HepG2 (cell line): ENCODE results near the gene PALM. TPM values are rescaled to one million over a fixed set of nuclear protein-coding genes. Genes with fewer than 3 reads are reported as not detected.

Experiments used
- ATAC-seq: fragments of 200-7000 bp; cut with Tn5 transposase; 3 replicates; pipeline ENCODE4 v1.9.1; 2020; ENCODE audit warnings: mild to moderate bottlenecking, moderate library complexity
- BruUV-seq: library from RNA; stranded (reverse); fragments of 400-500 nt; replicated peaks from 2 replicates; lab custom pipeline; 2021; lab: Mats Ljungman, UMichigan
- CTCF ChIA-PET: fragments of 300-600 bp; formaldehyde crosslinking; extraction: SDS; loops from one replicate; lab custom pipeline; 2021; ENCODE audit warnings: low total read pairs, inconsistent platforms, low intra/inter-chr PET ratio; lab: Yijun Ruan, JAX
- POLR2A ChIA-PET: fragments of 350-600 bp; sonication (Branson Sonifier 250); formaldehyde crosslinking; loops from one replicate; lab custom pipeline; 2020; ENCODE audit warnings: antibody characterized with exemption, inconsistent platforms; lab: Yijun Ruan, JAX
- DNase-seq: peaks from one replicate; pipeline ENCODE4 v3.0.0-alpha.2; 2015; ENCODE audit warnings: low spot score
- FAIRE-seq: peaks from 3 replicates; lab custom pipeline; 2011; peaks lifted over from hg19 to GRCh38; lab: Jason Lieb, UNC
- H2AFZ ChIP-seq: one replicate; pipeline ENCODE4 v1.6.1; 2011; ENCODE audit warnings: low read length, inconsistent platforms
- H3K27ac ChIP-seq: fragments of 300-600 bp; 3 replicates; pipeline ENCODE4 v1.8.0; 2011; ENCODE audit warnings: mixed run types, mild to moderate bottlenecking, mixed read lengths, low read length, inconsistent platforms; ENCODE audit not compliant: insufficient read depth; ENCODE audit errors: extremely low read length
- H3K27me3 ChIP-seq, 2 experiments: fragments of 200-600 bp in 1 of 2; 2 replicates in 1 of 2; 3 replicates in 1 of 2; pipeline versions ENCODE4 v1.6.0 to v1.8.0; 2011; ENCODE audit warnings: low read length in 2 of 2, mild to moderate bottlenecking in 2 of 2, moderate library complexity in 2 of 2, inconsistent platforms in 1 of 2; ENCODE audit not compliant: insufficient read depth in 2 of 2, control insufficient read depth in 1 of 2
- H3K36me3 ChIP-seq, 2 experiments: fragments of 200-600 bp in 1 of 2; replicated peaks in 1 of 2; 2 replicates in 1 of 2; 3 replicates in 1 of 2; pipeline versions ENCODE4 v1.5.1 to v1.8.0; 2011; ENCODE audit warnings: low read length in 2 of 2, inconsistent platforms in 1 of 2; ENCODE audit not compliant: insufficient read depth in 2 of 2, control insufficient read depth in 1 of 2
- H3K4me1 ChIP-seq: 2 replicates; pipeline ENCODE4 v1.5.1; 2012; ENCODE audit warnings: low read length, inconsistent platforms; ENCODE audit not compliant: insufficient read depth
- H3K4me2 ChIP-seq: 2 replicates; pipeline ENCODE4 v1.6.0; 2011; ENCODE audit warnings: low read depth, low read length, inconsistent platforms
- H3K4me3 ChIP-seq, 3 experiments: fragments of 200-600 bp in 1 of 3; sonication (generic), shearing (Covaris generic) in 1 of 3; replicated peaks in 1 of 3; 2 replicates each; pipeline ENCODE4 v1.5.1; 2011 to 2016; ENCODE audit warnings: low read length in 3 of 3, inconsistent platforms in 2 of 3, low read depth in 2 of 3, mild to moderate bottlenecking in 2 of 3, control low read depth in 1 of 3, mixed read lengths in 1 of 3; ENCODE audit not compliant: insufficient read depth in 1 of 3
- H3K79me2 ChIP-seq: one replicate; pipeline ENCODE4 v1.6.1; 2011; ENCODE audit warnings: low read length, inconsistent platforms; ENCODE audit not compliant: insufficient read depth
- H3K9ac ChIP-seq: 2 replicates; pipeline ENCODE4 v1.6.0; 2011; ENCODE audit warnings: mild to moderate bottlenecking, low read depth, low read length, inconsistent platforms; ENCODE audit not compliant: insufficient read depth
- H3K9me3 ChIP-seq: 2 replicates; pipeline ENCODE4 v1.5.1; 2012; ENCODE audit warnings: mild to moderate bottlenecking, low read length
- H4K20me1 ChIP-seq: 2 replicates; pipeline ENCODE4 v1.6.0; 2011; ENCODE audit warnings: inconsistent platforms, mild to moderate bottlenecking, low read length, moderate library complexity; ENCODE audit not compliant: insufficient read depth
- AKNA ChIP-seq: sonication (generic); formaldehyde crosslinking; IDR thresholded peaks from 2 replicates; pipeline ENCODE4 v1.4.0; 2020; ENCODE audit warnings: missing genetic modification reagents, borderline replicate concordance
- GABPB1 ChIP-seq: IDR thresholded peaks from 2 replicates; pipeline ENCODE4 v1.6.1; 2016; ENCODE audit warnings: mild to moderate bottlenecking, missing genetic modification reagents, moderate library complexity, missing compliant biosample characterization
- GFI1 ChIP-seq: sonication (generic); formaldehyde crosslinking; IDR thresholded peaks from 2 replicates; pipeline ENCODE4 v1.5.0; 2020; ENCODE audit warnings: missing genetic modification reagents, mild to moderate bottlenecking, borderline replicate concordance
- MED13 ChIP-seq: sonication (generic); formaldehyde crosslinking; IDR thresholded peaks from 2 replicates; pipeline ENCODE4 v1.5.0; 2020; ENCODE audit warnings: missing genetic modification reagents
- NFE2 ChIP-seq: sonication (generic); formaldehyde crosslinking; IDR thresholded peaks from 2 replicates; pipeline ENCODE4 v1.4.0; 2020; ENCODE audit warnings: missing genetic modification reagents
- TRIM22 ChIP-seq: fragments of 450-650 bp; IDR thresholded peaks from 2 replicates; pipeline ENCODE4 v1.6.1; 2017
- ZNF136 ChIP-seq: sonication (generic); formaldehyde crosslinking; IDR thresholded peaks from 2 replicates; pipeline ENCODE4 v1.8.1; 2022; ENCODE audit warnings: low read depth, mild to moderate bottlenecking, moderate library complexity, missing genetic modification reagents
- ZNF329 ChIP-seq: sonication (generic); formaldehyde crosslinking; IDR thresholded peaks from 2 replicates; pipeline ENCODE4 v1.9.0; 2021; ENCODE audit warnings: low read depth, mild to moderate bottlenecking, missing genetic modification reagents
- ZNF441 ChIP-seq: sonication (generic); formaldehyde crosslinking; IDR thresholded peaks from 2 replicates; pipeline ENCODE4 v1.7.0; 2021; ENCODE audit warnings: missing genetic modification reagents, borderline replicate concordance
- ZNF687 ChIP-seq: sonication (generic); formaldehyde crosslinking; IDR thresholded peaks from 2 replicates; pipeline ENCODE4 v1.5.1; 2020; ENCODE audit warnings: mild to moderate bottlenecking, missing genetic modification reagents, moderate library complexity
- ZNF761 ChIP-seq: sonication (generic); formaldehyde crosslinking; conservative IDR thresholded peaks from 2 replicates; pipeline ENCODE4 v1.4.0; 2020; ENCODE audit warnings: mild to moderate bottlenecking, missing genetic modification reagents
- WGBS: methylation state at CpG from one replicate; pipeline ENCODE4 v1.1.6; 2017; ENCODE audit warnings: low lambda C conversion rate; 5-methylcytosine and 5-hydroxymethylcytosine counted together
- in situ Hi-C: cut with HindIII; loops from 2 replicates; pipeline ENCODE4 v1.10.0; 2017; ENCODE audit warnings: low pct_unique_long_range_greater_than_20kb; ENCODE audit not compliant: extremely low pct_ligation_motif_present
- intact Hi-C: fragments of 100-400 bp; cut with micrococcal nuclease; formaldehyde crosslinking; loops from one replicate; pipeline ENCODE4 v1.10.0; 2022; ENCODE audit not compliant: unreplicated experiment
- polyA plus RNA-seq, 8 experiments: library from polyadenylated mRNA; depleted of rRNA in 3 of 8; stranded (reverse) in 7 of 8; unstranded in 1 of 8; fragments of >200 nt; fragmentation: Illumina TruSeq in 4 of 8; extraction: Trizol in 4 of 8; gene quantifications; 2 replicates each; pipeline versions ENCODE4 v1.2.1 to v1.2.3, GENCODE V29; 2011 to 2016; ENCODE audit warnings: low read depth in 4 of 8, missing spikeins in 1 of 8, mixed read lengths in 1 of 8; ENCODE audit not compliant: insufficient read depth in 1 of 8
- total RNA-seq, 5 experiments: library from RNA; depleted of rRNA; stranded (reverse); fragments of >200 nt; fragmentation: Illumina TruSeq; extraction: Trizol; gene quantifications; 2 replicates each; pipeline ENCODE4 v1.2.3, GENCODE V29; 2016; ENCODE audit warnings: low read depth in 1 of 5

Gene PALM
- total and polyA plus RNA-seq, 2 of the 13 experiments (the other 11 are each of a cell fraction or from before 2014, with no cell fraction given): 4.0 to 9.7 TPM

- no peak for TF ChIP-seq AKNA
- TF ChIP-seq ZNF761 (CRISPR knock-in tag): no peak
- TF ChIP-seq ZNF136: no peak
- peak; percentile 25; the same call in 1 of the 2 replicates for TF ChIP-seq GABPB1
- TF ChIP-seq MED13: no peak
- TF ChIP-seq ZNF441 (CRISPR knock-in tag): peak; percentile 47; the same call in 1 of the 2 replicates
- TF ChIP-seq, all 625 proteins: peak for 45
Observed at GRCh38 chr19:720345-721160, 11.8 kb downstream of the PALM start (continued).

GRCh38 chr19:722553-723101, 13.9 kb downstream of the PALM start:
- H3K36me3 ChIP-seq: no peaks in the 10 kb centered on the region
- no peaks in the 10 kb centered on the region for H3K79me2 ChIP-seq
- intact Hi-C loops: no loop called here
- no peak overlapping the region for H3K9ac ChIP-seq
- CTCF ChIA-PET: no interaction called here
- H3K9me3 ChIP-seq: no peaks in the 10 kb centered on the region
- no peak overlapping the region for H3K27ac ChIP-seq
- BruUV-seq: no TSS peak
- no peak overlapping the region for H3K4me3 ChIP-seq
- no peaks in the 10 kb centered on the region for H4K20me1 ChIP-seq
- peaks cover 37% of the 10 kb centered on the region for H3K4me1 ChIP-seq
- in situ Hi-C loops: no loop called here
- DNase-seq: no peak
- FAIRE-seq: no peak
- ATAC-seq: no peak
- POLR2A ChIA-PET: interaction anchor here (1.8 kb wide), 1 partner anchor 19 kb away, joined by 6 read pairs; no protein-coding TSS in a partner anchor
- no peak overlapping the region for H2AFZ ChIP-seq
- WGBS: 52% methylated on average over 16 of the region's 17 CpGs
- no peak overlapping the region for H3K4me2 ChIP-seq
- H3K27me3 ChIP-seq: no peaks in the 10 kb centered on the region
- no peak for TF ChIP-seq NFE2 (CRISPR knock-in tag)
- peak; percentile 19; the same call in 1 of the 2 replicates for TF ChIP-seq ZNF687 (CRISPR knock-in tag)
- no peak for TF ChIP-seq GFI1 (CRISPR knock-in tag)
- TF ChIP-seq TRIM22: no peak
- peak; percentile 100 for TF ChIP-seq ZNF329 (CRISPR knock-in tag)
